Activated CD4-positive, alpha-beta T cell treated with anti-CD3 and anti-CD28 coated beads, Interleukin-2, amount 10 ng/mL, durations not matched to agents 7 days and 5 days (primary cell): ENCODE results near the gene TMA7B. TPM values are rescaled to one million over a fixed set of nuclear protein-coding genes. Genes with fewer than 3 reads are reported as not detected.
A peak's percentile ranks its signal among the peaks of the same experiment; 100 is the strongest.
"Not testable (repeated sequence)": the region's sequence is repeated elsewhere in the genome, so short reads cannot be mapped to it uniquely, and the experiment has no call there.

ENCODE experiments used
- CTCF ChIA-PET: fragments of 350-600 bp; sonication (Branson Sonifier 250); formaldehyde crosslinking; loops from one replicate; lab custom pipeline; 2021; ENCODE audit warnings: antibody characterized with exemption; lab: Charles Lee
- POLR2A ChIA-PET: fragments of 350-600 bp; sonication (Branson Sonifier 250); formaldehyde crosslinking; loops from one replicate; lab custom pipeline; 2021; ENCODE audit warnings: antibody characterized with exemption; lab: Charles Lee
- DNase-seq: peaks from one replicate; pipeline ENCODE4 v3.0.0-alpha.2; 2020
- H3K27ac Mint-ChIP-seq: one replicate; pipeline ENCODE4 v1.8.0; 2021; ENCODE audit warnings: mild to moderate bottlenecking, moderate library complexity, mixed read lengths
- H3K27me3 Mint-ChIP-seq: one replicate; pipeline ENCODE4 v1.8.0; 2021; ENCODE audit warnings: mixed read lengths
- H3K36me3 Mint-ChIP-seq: one replicate; pipeline ENCODE4 v1.8.0; 2021; ENCODE audit warnings: low read depth, mixed read lengths
- H3K4me1 Mint-ChIP-seq: one replicate; pipeline ENCODE4 v1.8.0; 2021; ENCODE audit warnings: mixed read lengths
- H3K4me3 Mint-ChIP-seq: one replicate; pipeline ENCODE4 v1.8.0; 2021; ENCODE audit warnings: mild to moderate bottlenecking, moderate library complexity, mixed read lengths
- H3K9me3 Mint-ChIP-seq: one replicate; pipeline ENCODE4 v1.8.0; 2021; ENCODE audit warnings: mixed read lengths
- total RNA-seq, 2 experiments: library from RNA; stranded (reverse); gene quantifications; one replicate each; pipeline ENCODE4 v1.2.3, GENCODE V29; 2021

TMA7B gene
- total RNA-seq, 2 experiments from 2014 or later, result 4.7 to 5.4 TPM

DNA sequence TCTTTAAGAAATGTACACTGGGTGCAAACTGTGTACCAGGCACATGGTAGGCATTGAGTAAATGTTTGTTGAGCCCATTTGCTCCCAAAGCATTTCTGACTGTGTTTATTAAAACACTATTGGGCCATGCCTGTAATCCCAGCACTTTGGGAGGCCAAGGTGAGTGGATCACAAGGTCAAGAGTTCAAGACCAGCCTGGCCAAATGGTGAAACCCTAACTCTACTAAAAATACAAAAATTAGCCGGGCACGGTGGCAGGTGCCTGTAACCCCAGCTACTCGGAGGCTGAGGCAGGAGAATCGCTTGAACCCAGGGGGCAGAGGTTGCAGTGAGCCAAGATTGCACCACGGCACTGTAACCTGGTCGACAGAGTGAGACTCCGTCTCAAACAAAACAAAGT, 32.7 kb downstream of the TMA7B start:
- H3K27ac Mint-ChIP-seq, DNase-seq, POLR2A ChIA-PET, H3K4me1 Mint-ChIP-seq, H3K9me3 Mint-ChIP-seq, H3K4me3 Mint-ChIP-seq, H3K36me3 Mint-ChIP-seq: not testable (repeated sequence)
- H3K27me3 Mint-ChIP-seq, result peaks cover 47% of the 10 kb centered on the region
- CTCF ChIA-PET, result interaction anchor here (1.2 kb wide), 1 partner anchor 10 kb away, joined by 3 read pairs; no protein-coding TSS in a partner anchor

GRCh38 chr22:39994041-39994565, 33.9 kb downstream of the TMA7B start:
- CTCF ChIA-PET, result interaction anchor here (1.1 to 1.6 kb wide), 5 partner anchors 9 to 905 kb away, joined by 3 to 8 read pairs (median 3); no protein-coding TSS in a partner anchor
- Mint-ChIP-seq H3K36me3 (no peaks in the 10 kb centered on the region), H3K9me3 (no peaks in the 10 kb centered on the region), H3K27ac (no peak overlapping the region), H3K4me3 (peak overlapping the region; percentile 16), H3K4me1 (peaks cover 8% of the 10 kb centered on the region), H3K27me3 (peaks cover 42% of the 10 kb centered on the region)
- DNase-seq, result peak; percentile 32
- POLR2A ChIA-PET, result no interaction called here

GRCh38 chr22:39994566-39995392, 34.6 kb downstream of the TMA7B start, which contains the start of gene FAM83F:
Gene FAM83F (plus strand): TSS chr22:39994954. CDS start chr22:39995043, 89 bp downstream.
- peaks cover 38% of the 10 kb centered on the region for H3K27me3 Mint-ChIP-seq

DNA sequence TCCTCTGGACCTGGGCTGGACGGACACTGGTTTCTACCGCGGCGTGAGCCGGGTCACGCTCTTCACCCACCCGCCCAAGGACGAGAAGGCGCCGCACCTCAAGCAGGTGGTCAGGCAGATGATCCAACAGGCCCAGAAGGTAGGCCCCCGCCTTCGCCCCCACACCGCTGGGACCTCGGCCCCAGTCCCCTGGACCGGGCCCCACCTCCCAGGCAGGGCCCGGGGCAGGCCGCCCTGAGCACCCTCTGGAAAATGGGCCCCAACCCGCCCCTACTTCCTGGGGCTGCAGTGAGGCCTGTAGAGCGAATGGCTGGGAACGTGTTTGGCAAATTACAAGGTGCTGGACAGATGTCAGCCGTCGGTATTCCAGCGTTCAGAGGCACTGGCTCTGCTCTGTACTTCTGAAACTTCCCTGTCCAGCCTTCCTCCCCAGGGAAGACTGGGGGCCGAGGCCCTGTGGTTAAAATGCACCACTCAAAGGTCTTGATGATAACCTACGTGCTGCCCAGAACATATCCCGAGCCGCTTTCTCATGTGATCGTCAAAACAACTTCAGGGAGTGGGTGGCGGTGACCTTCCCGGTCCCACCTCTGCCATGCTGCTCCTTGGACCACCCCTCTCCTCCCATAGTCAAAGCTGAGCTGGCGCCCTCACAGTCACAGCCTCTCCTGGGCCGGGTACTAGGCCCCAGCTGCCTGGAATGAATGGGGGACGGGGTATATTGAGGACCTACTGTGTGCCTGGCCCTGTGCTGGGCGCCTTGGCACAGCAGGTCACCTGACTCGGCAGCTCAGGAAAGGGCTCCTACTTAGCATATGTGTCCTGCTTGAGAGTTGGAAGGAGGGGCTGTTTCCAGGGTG, 35.4 kb downstream of the TMA7B start:
- Mint-ChIP-seq H3K27ac (no peak overlapping the region), H3K4me1 (peaks cover 8% of the 10 kb centered on the region), H3K9me3 (no peaks in the 10 kb centered on the region), H3K36me3 (no peaks in the 10 kb centered on the region), H3K27me3 (peaks cover 39% of the 10 kb centered on the region), H3K4me3 (no peak overlapping the region)
- CTCF ChIA-PET, result interaction anchor here (1.0 to 1.2 kb wide), 2 partner anchors 30 to 44 kb away, joined by 3 to 4 read pairs; no protein-coding TSS in a partner anchor
- POLR2A ChIA-PET, result no interaction called here
- no peak for DNase-seq

More at GRCh38 chr22:39994566-39995392, 34.6 kb downstream of the TMA7B start, which contains the start of gene FAM83F:
- H3K27ac Mint-ChIP-seq, result no peak within 1 kb of the TSS
- peaks cover 8% of the 10 kb centered on the region for H3K4me1 Mint-ChIP-seq
- ChIA-PET CTCF (interaction anchor here (1.1 to 1.6 kb wide), 4 partner anchors 13 to 905 kb away, joined by 3 to 8 read pairs (median 4); no protein-coding TSS in a partner anchor), POLR2A (no interaction called here)
- no peaks in the 10 kb centered on the region for H3K9me3 Mint-ChIP-seq
- peak; percentile 13 for DNase-seq
- peak within 1 kb of the TSS; percentile 16 for H3K4me3 Mint-ChIP-seq
- no peaks in the 10 kb centered on the region for H3K36me3 Mint-ChIP-seq

DNA sequence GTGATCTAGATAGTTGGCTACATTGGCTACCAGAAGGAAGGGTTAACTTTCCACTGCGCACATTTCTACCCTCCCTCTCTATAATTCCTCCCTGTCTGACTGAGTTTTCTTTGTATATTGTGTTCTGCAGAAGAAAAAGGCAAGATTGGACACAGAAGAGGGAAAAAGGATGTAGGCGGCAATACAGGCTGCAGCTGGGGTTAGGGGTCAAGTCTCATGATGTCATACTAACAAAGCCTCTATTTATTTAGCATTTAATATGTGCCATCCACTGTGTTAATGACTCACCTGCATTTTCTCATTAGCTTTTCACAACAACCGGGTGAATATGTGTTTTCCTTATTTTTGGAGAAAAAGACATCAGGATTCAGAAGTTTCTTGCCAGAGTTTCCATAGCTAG, 36.5 kb downstream of the TMA7B start:
- Mint-ChIP-seq H3K9me3 (no peaks in the 10 kb centered on the region), H3K27me3 (peaks cover 39% of the 10 kb centered on the region), H3K27ac (no peak overlapping the region), H3K4me3 (no peak overlapping the region), H3K36me3 (no peaks in the 10 kb centered on the region), H3K4me1 (peaks cover 8% of the 10 kb centered on the region)
- POLR2A ChIA-PET, result no interaction called here
- DNase-seq, result no peak
- CTCF ChIA-PET, result interaction anchor here (1.0 to 1.1 kb wide), 3 partner anchors 12 to 43 kb away, joined by 3 to 4 read pairs (median 3); no protein-coding TSS in a partner anchor

GRCh38 chr22:39997421-39997820, 37.2 kb downstream of the TMA7B start:
- Mint-ChIP-seq H3K27me3 (peaks cover 35% of the 10 kb centered on the region), H3K4me1 (peaks cover 8% of the 10 kb centered on the region), H3K9me3 (no peaks in the 10 kb centered on the region), H3K27ac (no peak overlapping the region), H3K4me3 (no peak overlapping the region), H3K36me3 (no peaks in the 10 kb centered on the region)
- ChIA-PET POLR2A (no interaction called here), CTCF (interaction anchor here (1.1 kb wide), 1 partner anchor 11 kb away, joined by 4 read pairs; no protein-coding TSS in a partner anchor)
- no peak for DNase-seq

GRCh38 chr22:39997939-39998726, 37.9 kb downstream of the TMA7B start:
- Mint-ChIP-seq H3K27ac (no peak overlapping the region), H3K4me3 (no peak overlapping the region), H3K36me3 (no peaks in the 10 kb centered on the region), H3K4me1 (peaks cover 8% of the 10 kb centered on the region), H3K27me3 (peaks cover 30% of the 10 kb centered on the region), H3K9me3 (no peaks in the 10 kb centered on the region)
- CTCF ChIA-PET, result interaction anchor here (3.0 kb wide), 1 partner anchor 11 kb away, joined by 10 read pairs; no protein-coding TSS in a partner anchor
- POLR2A ChIA-PET, result no interaction called here
- DNase-seq, result no peak

- Mint-ChIP-seq H3K4me3 (no peak overlapping the region), H3K27me3 (peaks cover 21% of the 10 kb centered on the region), H3K9me3 (no peaks in the 10 kb centered on the region), H3K4me1 (peaks cover 2% of the 10 kb centered on the region), H3K36me3 (no peaks in the 10 kb centered on the region), H3K27ac (no peak overlapping the region)
- ChIA-PET CTCF (interaction anchor here (0.6 to 3.0 kb wide), 4 partner anchors 10 to 116 kb away, joined by 3 to 10 read pairs (median 3); no protein-coding TSS in a partner anchor), POLR2A (no interaction called here)
- DNase-seq, result no peak
These were observed 39.1 kb downstream of the TMA7B start for GRCh38 chr22:39999144-39999757.

DNA sequence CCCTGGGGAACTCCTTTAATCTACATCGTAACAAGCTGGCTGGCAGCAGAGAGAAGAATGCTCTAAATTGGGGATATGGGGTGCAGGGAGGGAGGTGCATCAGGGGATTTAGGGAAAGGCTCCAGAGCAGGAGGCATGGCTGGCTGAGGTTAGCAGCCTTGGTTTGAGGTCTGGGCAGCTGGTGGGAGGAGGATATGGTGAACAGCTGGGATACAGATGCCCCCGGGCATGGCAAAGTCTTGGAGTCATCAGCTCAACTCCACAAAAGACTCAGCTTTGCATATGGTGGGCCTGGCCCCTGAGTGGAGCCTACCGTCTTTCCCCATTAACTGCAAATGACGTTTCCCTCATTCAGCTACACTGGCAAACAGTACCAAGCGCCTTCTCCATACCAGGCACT, 40.0 kb downstream of the TMA7B start:
- H3K4me1 Mint-ChIP-seq, result no peaks in the 10 kb centered on the region
- no peaks in the 10 kb centered on the region for H3K9me3 Mint-ChIP-seq
- no peaks in the 10 kb centered on the region for H3K36me3 Mint-ChIP-seq
- POLR2A ChIA-PET, result no interaction called here
- no peak overlapping the region for H3K4me3 Mint-ChIP-seq
- CTCF ChIA-PET, result interaction anchor here (0.6 to 3.0 kb wide), 4 partner anchors 9 to 378 kb away, joined by 3 to 10 read pairs (median 4); no protein-coding TSS in a partner anchor
- H3K27me3 Mint-ChIP-seq, result peaks cover 20% of the 10 kb centered on the region
- H3K27ac Mint-ChIP-seq, result no peak overlapping the region
- DNase-seq, result no peak

GRCh38 chr22:40001106-40001505, 40.9 kb downstream of the TMA7B start:
- Mint-ChIP-seq H3K4me1 (no peaks in the 10 kb centered on the region), H3K36me3 (no peaks in the 10 kb centered on the region), H3K4me3 (no peak overlapping the region), H3K9me3 (no peaks in the 10 kb centered on the region), H3K27me3 (peaks cover 18% of the 10 kb centered on the region), H3K27ac (no peak overlapping the region)
- DNase-seq, result no peak
- ChIA-PET CTCF (interaction anchor here (0.9 to 3.0 kb wide), 4 partner anchors 8 to 379 kb away, joined by 4 to 10 read pairs (median 4); no protein-coding TSS in a partner anchor), POLR2A (no interaction called here)
